Measurements from ENCODE around the gene TRNP1.

GRCh38 chr1:27027575-27028250 lies 34.2 kb downstream of the TRNP1 start:
- TF ChIP-seq CEBPB (IDR thresholded peaks at IDR 0.05; ENCODE audit: low read depth, low read length) (no peak), CTCF (conservative IDR thresholded peaks at IDR 0.05; ENCODE audit: low read depth, low read length) (no peak), POLR2A (IDR thresholded peaks at IDR 0.05; ENCODE audit: low read depth, low read length) (no peak), ELK1 (IDR thresholded peaks at IDR 0.05; ENCODE audit: borderline replicate concordance, low read depth, low read length) (no peak), SMC3 (IDR thresholded peaks at IDR 0.05; ENCODE audit: low read depth, low read length) (no peak)
